Measurements from ENCODE around the gene ZNF474.

The ZNF474 gene

GRCh38 chr5:122180146-122180712, 50.9 kb downstream of the ZNF474 start:
- H3K4me3 Mint-ChIP-seq = no peak overlapping the region
- H3K9me3 Mint-ChIP-seq = peaks cover 7% of the 10 kb centered on the region
- ATAC-seq = no peak
- no peaks in the 10 kb centered on the region for H3K4me1 Mint-ChIP-seq
- no peaks in the 10 kb centered on the region for H3K36me3 Mint-ChIP-seq
- peaks cover 16% of the 10 kb centered on the region for H3K27me3 Mint-ChIP-seq
- no peak overlapping the region for H3K27ac Mint-ChIP-seq

GRCh38 chr5:122180863-122181548, 51.7 kb downstream of the ZNF474 start:
- ATAC-seq = no peak
- H3K27ac Mint-ChIP-seq = no peak overlapping the region
- no peaks in the 10 kb centered on the region for H3K36me3 Mint-ChIP-seq
- no peaks in the 10 kb centered on the region for H3K4me1 Mint-ChIP-seq
- peaks cover 16% of the 10 kb centered on the region for H3K27me3 Mint-ChIP-seq
- peaks cover 7% of the 10 kb centered on the region for H3K9me3 Mint-ChIP-seq
- no peak overlapping the region for H3K4me3 Mint-ChIP-seq

- peaks cover 22% of the 10 kb centered on the region for H3K27me3 Mint-ChIP-seq
- H3K9me3 Mint-ChIP-seq = peaks cover 7% of the 10 kb centered on the region
- H3K4me1 Mint-ChIP-seq = no peaks in the 10 kb centered on the region
- no peak overlapping the region for H3K27ac Mint-ChIP-seq
- no peak overlapping the region for H3K4me3 Mint-ChIP-seq
- ATAC-seq = no peak
- no peaks in the 10 kb centered on the region for H3K36me3 Mint-ChIP-seq
Observed at GRCh38 chr5:122181863-122182262, 52.5 kb downstream of the ZNF474 start.

- H3K27ac Mint-ChIP-seq = no peak overlapping the region
- peaks cover 7% of the 10 kb centered on the region for H3K9me3 Mint-ChIP-seq
- no peak overlapping the region for H3K4me3 Mint-ChIP-seq
- H3K4me1 Mint-ChIP-seq = no peaks in the 10 kb centered on the region
- no peak for ATAC-seq
- no peaks in the 10 kb centered on the region for H3K36me3 Mint-ChIP-seq
- peaks cover 22% of the 10 kb centered on the region for H3K27me3 Mint-ChIP-seq
Observed at GRCh38 chr5:122182491-122182921, 53.2 kb downstream of the ZNF474 start.

- H3K4me3 Mint-ChIP-seq = no peak overlapping the region
- peaks cover 7% of the 10 kb centered on the region for H3K9me3 Mint-ChIP-seq
- H3K27ac Mint-ChIP-seq = no peak overlapping the region
- H3K36me3 Mint-ChIP-seq = no peaks in the 10 kb centered on the region
- peaks cover 22% of the 10 kb centered on the region for H3K27me3 Mint-ChIP-seq
- H3K4me1 Mint-ChIP-seq = no peaks in the 10 kb centered on the region
- peak; percentile 34 for ATAC-seq
Observed at GRCh38 chr5:122183098-122183787, 53.9 kb downstream of the ZNF474 start.

GRCh38 chr5:122183788-122184170, 54.4 kb downstream of the ZNF474 start:
- Mint-ChIP-seq H3K4me1 (no peaks in the 10 kb centered on the region), H3K27me3 (peaks cover 22% of the 10 kb centered on the region), H3K27ac (no peak overlapping the region), H3K9me3 (peaks cover 6% of the 10 kb centered on the region), H3K4me3 (no peak overlapping the region), H3K36me3 (no peaks in the 10 kb centered on the region)
- no peak for ATAC-seq

GRCh38 chr5:122184676-122185255, 55.4 kb downstream of the ZNF474 start:
- H3K9me3 Mint-ChIP-seq = no peaks in the 10 kb centered on the region
- no peaks in the 10 kb centered on the region for H3K36me3 Mint-ChIP-seq
- no peaks in the 10 kb centered on the region for H3K4me1 Mint-ChIP-seq
- ATAC-seq = no peak
- H3K4me3 Mint-ChIP-seq = no peak overlapping the region
- peaks cover 22% of the 10 kb centered on the region for H3K27me3 Mint-ChIP-seq
- no peak overlapping the region for H3K27ac Mint-ChIP-seq

- Mint-ChIP-seq H3K9me3 (no peaks in the 10 kb centered on the region), H3K4me3 (no peak overlapping the region), H3K27ac (no peak overlapping the region), H3K27me3 (peaks cover 17% of the 10 kb centered on the region), H3K4me1 (no peaks in the 10 kb centered on the region), H3K36me3 (no peaks in the 10 kb centered on the region)
- no peak for ATAC-seq
Observed at GRCh38 chr5:122187426-122187825, 58.1 kb downstream of the ZNF474 start.

GRCh38 chr5:122190156-122190555, 60.8 kb downstream of the ZNF474 start:
- no peaks in the 10 kb centered on the region for H3K9me3 Mint-ChIP-seq
- no peaks in the 10 kb centered on the region for H3K4me1 Mint-ChIP-seq
- H3K4me3 Mint-ChIP-seq = no peak overlapping the region
- no peak for ATAC-seq
- H3K36me3 Mint-ChIP-seq = no peaks in the 10 kb centered on the region
- H3K27me3 Mint-ChIP-seq = peaks cover 18% of the 10 kb centered on the region
- H3K27ac Mint-ChIP-seq = no peak overlapping the region

- no peak overlapping the region for H3K4me3 Mint-ChIP-seq
- H3K4me1 Mint-ChIP-seq = no peaks in the 10 kb centered on the region
- H3K9me3 Mint-ChIP-seq = no peaks in the 10 kb centered on the region
- peaks cover 12% of the 10 kb centered on the region for H3K27me3 Mint-ChIP-seq
- H3K36me3 Mint-ChIP-seq = no peaks in the 10 kb centered on the region
- H3K27ac Mint-ChIP-seq = no peak overlapping the region
- peak; percentile 47 for ATAC-seq
Observed at GRCh38 chr5:122192497-122193496, 63.5 kb downstream of the ZNF474 start.

GRCh38 chr5:122195802-122196394, 66.6 kb downstream of the ZNF474 start:
- no peaks in the 10 kb centered on the region for H3K4me1 Mint-ChIP-seq
- no peaks in the 10 kb centered on the region for H3K9me3 Mint-ChIP-seq
- ATAC-seq = no peak
- no peak overlapping the region for H3K4me3 Mint-ChIP-seq
- H3K36me3 Mint-ChIP-seq = no peaks in the 10 kb centered on the region
- peaks cover 12% of the 10 kb centered on the region for H3K27me3 Mint-ChIP-seq
- no peak overlapping the region for H3K27ac Mint-ChIP-seq

- no peak for ATAC-seq
- no peak overlapping the region for H3K4me3 Mint-ChIP-seq
- no peaks in the 10 kb centered on the region for H3K36me3 Mint-ChIP-seq
- H3K27me3 Mint-ChIP-seq = peaks cover 2% of the 10 kb centered on the region
- no peaks in the 10 kb centered on the region for H3K4me1 Mint-ChIP-seq
- H3K9me3 Mint-ChIP-seq = no peaks in the 10 kb centered on the region
- no peak overlapping the region for H3K27ac Mint-ChIP-seq
Observed at GRCh38 chr5:122199146-122199545, 69.8 kb downstream of the ZNF474 start.

- no peaks in the 10 kb centered on the region for H3K27me3 Mint-ChIP-seq
- ATAC-seq = no peak
- H3K4me1 Mint-ChIP-seq = no peaks in the 10 kb centered on the region
- H3K4me3 Mint-ChIP-seq = no peak overlapping the region
- H3K27ac Mint-ChIP-seq = no peak overlapping the region
- no peaks in the 10 kb centered on the region for H3K36me3 Mint-ChIP-seq
- H3K9me3 Mint-ChIP-seq = no peaks in the 10 kb centered on the region
Observed at GRCh38 chr5:122200450-122200849, 71.1 kb downstream of the ZNF474 start.

GRCh38 chr5:122200865-122201264, 71.5 kb downstream of the ZNF474 start:
- Mint-ChIP-seq H3K4me1 (no peaks in the 10 kb centered on the region), H3K36me3 (no peaks in the 10 kb centered on the region), H3K4me3 (no peak overlapping the region), H3K9me3 (no peaks in the 10 kb centered on the region), H3K27ac (no peak overlapping the region), H3K27me3 (no peaks in the 10 kb centered on the region)
- no peak for ATAC-seq

All from stimulated activated memory B cell treated with anti-CD40 and anti-IgM and Interleukin-4, amounts not matched to agents 10 μg/mL and 1 μg/mL and 100 μg/mL, for 72 hours (primary cell).